Right atrium auricular region (tissue), 2 donors: ENCODE data around the gene OR3A2. TPM values are rescaled to one million over a fixed set of nuclear protein-coding genes. Genes with fewer than 3 reads are reported as not detected.
"Not testable (repeated sequence)": the region's sequence is repeated elsewhere in the genome, so short reads cannot be mapped to it uniquely, and the experiment has no call there.

ENCODE experiments used
- DNase-seq: peaks from one replicate; pipeline ENCODE4 v3.0.0-alpha.2; 2019; ENCODE audit warnings: low spot score
- H3K27ac ChIP-seq, 2 donors: fragments of 200-600 bp; sonication (generic); 1 replicate in 1 of 2; 2 replicates in 1 of 2; pipeline ENCODE4 v1.5.1; 2016 to 2019
- H3K27me3 ChIP-seq, 2 donors: fragments of 200-600 bp; sonication (generic); one replicate each; pipeline versions ENCODE4 v1.5.1 to v1.6.0; 2017 to 2019
- H3K36me3 ChIP-seq: fragments of 200-600 bp; sonication (generic); one replicate; pipeline ENCODE4 v1.5.1; 2016
- H3K4me1 ChIP-seq, 2 donors: fragments of 200-600 bp; sonication (generic); one replicate each; pipeline versions ENCODE4 v1.5.1 to v1.6.0; 2017 to 2019
- H3K4me3 ChIP-seq, 2 donors: fragments of 200-600 bp; sonication (generic); 1 replicate in 1 of 2; 2 replicates in 1 of 2; pipeline ENCODE4 v1.5.1; 2017 to 2019; ENCODE audit warnings: mild to moderate bottlenecking in 1 of 2, moderate library complexity in 1 of 2
- H3K9me3 ChIP-seq, 2 donors: fragments of 200-600 bp; sonication (generic); one replicate each; pipeline ENCODE4 v1.5.1; 2019
- total RNA-seq, 2 donors: library from RNA; depleted of rRNA; stranded (reverse); fragments of >200 nt; gene quantifications; one replicate each; pipeline ENCODE4 v1.1.0, GENCODE V29; 2016
- TF ChIP-seq, protein P1 (sequence below), 2 donors: fragments of 200-600 bp; sonication (generic); IDR thresholded peaks; one replicate each; pipeline ENCODE4 v1.5.1; 2019; ENCODE audit warnings: antibody characterized with exemption in 2 of 2

OR3A2 gene
- total RNA-seq: under 1 TPM in 1 of 2 donors, not detected in 1; 0.51 TPM

DNA sequence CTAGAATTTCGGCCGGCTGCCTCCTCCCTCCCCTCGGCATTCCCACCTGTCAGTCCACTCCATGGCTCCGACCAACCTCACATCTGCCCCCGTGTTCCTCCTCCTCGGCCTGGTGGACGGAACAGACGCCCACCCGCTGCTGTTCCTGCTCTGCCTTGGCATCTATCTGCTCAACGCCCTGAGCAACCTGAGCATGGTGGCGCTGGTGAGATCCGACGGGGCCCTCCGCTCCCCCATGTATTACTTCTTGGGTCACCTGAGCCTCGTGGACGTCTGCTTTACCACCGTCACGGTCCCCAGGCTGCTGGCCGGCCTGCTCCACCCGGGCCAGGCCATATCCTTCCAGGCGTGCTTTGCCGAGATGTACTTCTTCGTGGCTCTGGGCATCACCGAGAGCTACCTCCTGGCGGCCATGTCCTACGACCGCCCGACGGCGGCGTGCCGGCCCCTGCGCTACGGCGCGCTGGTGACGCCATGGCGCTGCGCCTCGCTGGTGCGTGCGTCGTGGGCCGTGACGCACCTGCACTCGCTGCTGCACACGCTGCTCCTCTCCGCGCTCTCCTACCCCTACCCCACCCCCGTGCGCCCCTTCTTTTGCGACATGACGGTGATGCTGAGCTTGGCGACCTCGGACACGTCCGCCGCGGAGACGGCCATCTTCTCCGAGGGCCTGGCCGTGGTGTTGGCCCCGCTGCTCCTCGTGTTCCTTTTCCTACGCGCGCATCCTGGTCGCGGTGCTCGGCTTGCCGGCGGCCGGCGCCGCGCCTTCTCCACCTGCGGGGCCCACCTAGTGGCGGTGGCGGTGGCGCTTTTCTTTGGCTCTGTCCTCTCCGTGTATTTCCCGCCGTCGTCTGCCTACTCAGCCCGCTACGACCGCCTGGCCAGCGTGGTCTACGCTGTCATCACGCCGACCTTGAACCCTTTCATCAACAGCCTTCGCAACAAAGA lies at the start of gene OR3A2:
Gene OR3A2, minus strand, starts transcription at position 440 of the 948 bp plus-strand sequence.
- TF ChIP-seq, protein P1, sequence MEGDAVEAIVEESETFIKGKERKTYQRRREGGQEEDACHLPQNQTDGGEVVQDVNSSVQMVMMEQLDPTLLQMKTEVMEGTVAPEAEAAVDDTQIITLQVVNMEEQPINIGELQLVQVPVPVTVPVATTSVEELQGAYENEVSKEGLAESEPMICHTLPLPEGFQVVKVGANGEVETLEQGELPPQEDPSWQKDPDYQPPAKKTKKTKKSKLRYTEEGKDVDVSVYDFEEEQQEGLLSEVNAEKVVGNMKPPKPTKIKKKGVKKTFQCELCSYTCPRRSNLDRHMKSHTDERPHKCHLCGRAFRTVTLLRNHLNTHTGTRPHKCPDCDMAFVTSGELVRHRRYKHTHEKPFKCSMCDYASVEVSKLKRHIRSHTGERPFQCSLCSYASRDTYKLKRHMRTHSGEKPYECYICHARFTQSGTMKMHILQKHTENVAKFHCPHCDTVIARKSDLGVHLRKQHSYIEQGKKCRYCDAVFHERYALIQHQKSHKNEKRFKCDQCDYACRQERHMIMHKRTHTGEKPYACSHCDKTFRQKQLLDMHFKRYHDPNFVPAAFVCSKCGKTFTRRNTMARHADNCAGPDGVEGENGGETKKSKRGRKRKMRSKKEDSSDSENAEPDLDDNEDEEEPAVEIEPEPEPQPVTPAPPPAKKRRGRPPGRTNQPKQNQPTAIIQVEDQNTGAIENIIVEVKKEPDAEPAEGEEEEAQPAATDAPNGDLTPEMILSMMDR (IDR thresholded peaks at IDR 0.05): no peak
- H3K9me3 ChIP-seq: peaks cover 0 to 9% of the 10 kb centered on the region in 2 donors
- DNase-seq: no peak
- no peaks in the 10 kb centered on the region for H3K36me3 ChIP-seq
- H3K27me3 ChIP-seq: no peaks in the 10 kb centered on the region
- no peak within 1 kb of the TSS for H3K27ac ChIP-seq
- H3K4me3 ChIP-seq: no peak within 1 kb of the TSS
- no peaks in the 10 kb centered on the region for H3K4me1 ChIP-seq

DNA sequence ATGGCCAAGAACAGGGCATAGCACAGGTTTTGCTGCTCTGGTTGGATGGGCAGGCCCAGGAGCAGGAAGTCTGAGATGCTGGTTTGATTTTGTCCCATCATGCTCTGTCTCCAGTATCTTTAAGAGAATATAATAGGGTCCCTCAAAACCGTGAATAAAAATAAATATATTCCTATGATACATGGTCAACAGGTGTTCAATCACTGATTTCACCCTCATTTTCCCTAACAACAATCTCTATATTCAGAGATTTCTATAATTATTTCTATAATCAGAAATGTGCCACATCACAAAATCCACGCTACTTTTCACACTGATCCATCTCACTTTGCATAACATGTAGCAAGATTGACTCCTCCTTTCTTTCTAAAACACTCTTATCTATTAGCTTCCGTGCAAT lies 47.6 kb upstream of the OR3A2 start, which contains the start of gene OR1E2:
Gene OR1E2, minus strand, starts transcription at position 101 of the 400 bp plus-strand sequence. Its CDS starts 0 bp downstream, at position 101.
- H3K4me3 ChIP-seq: no peak within 1 kb of the TSS
- TF ChIP-seq, protein P1 (IDR thresholded peaks at IDR 0.05): no peak
- H3K27me3 ChIP-seq: no peaks in the 10 kb centered on the region
- no peaks in the 10 kb centered on the region for H3K36me3 ChIP-seq
- no peaks in the 10 kb centered on the region for H3K4me1 ChIP-seq
- H3K9me3 ChIP-seq: no peaks in the 10 kb centered on the region
- DNase-seq: no peak
- H3K27ac ChIP-seq: no peak within 1 kb of the TSS

DNA sequence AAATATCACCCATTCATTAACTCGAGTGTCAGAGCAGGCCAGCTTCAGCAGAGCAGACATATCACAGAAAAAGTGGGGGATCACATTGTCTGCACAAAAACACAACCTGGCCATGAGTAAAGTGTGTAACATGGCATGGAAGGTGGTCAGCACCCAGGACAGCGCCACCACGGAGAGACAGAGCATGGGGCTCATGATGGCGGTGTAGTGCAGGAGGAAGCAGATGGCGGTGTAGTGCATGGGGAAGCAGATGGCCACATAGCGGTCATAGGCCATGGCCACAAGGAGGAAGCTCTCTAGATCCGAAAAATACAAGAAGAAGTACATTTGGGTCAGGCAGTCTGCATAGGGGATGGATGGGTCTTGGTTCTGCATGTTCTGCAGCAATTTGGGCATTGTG lies 47.1 kb upstream of the OR3A2 start:
- H3K27me3 ChIP-seq, H3K27ac ChIP-seq, H3K4me1 ChIP-seq, DNase-seq, H3K9me3 ChIP-seq, H3K36me3 ChIP-seq, H3K4me3 ChIP-seq: not testable (repeated sequence)

DNA sequence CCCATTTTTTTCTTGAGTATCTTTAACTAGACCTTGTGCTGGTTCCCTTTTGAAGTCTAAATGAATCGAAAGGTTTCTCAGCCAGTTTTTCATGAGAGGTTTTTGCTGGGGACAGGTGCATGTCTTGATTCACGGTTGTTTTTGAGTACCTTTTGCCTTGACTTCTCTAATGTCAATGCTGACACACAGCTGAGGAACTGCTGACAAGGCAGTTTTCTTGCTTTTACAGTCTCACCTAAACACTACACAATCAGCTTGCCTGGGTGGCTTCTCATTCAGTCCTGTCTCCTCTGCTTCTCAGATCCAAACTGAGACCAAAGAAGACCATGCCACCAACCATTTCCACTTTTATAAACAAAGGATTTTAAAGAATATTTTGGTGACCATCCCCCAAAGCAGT lies 32.1 kb upstream of the OR3A2 start:
- no peak overlapping the region for H3K4me3 ChIP-seq
- no peaks in the 10 kb centered on the region for H3K36me3 ChIP-seq
- H3K9me3 ChIP-seq: peaks cover 0 to 5% of the 10 kb centered on the region in 2 donors
- H3K27me3 ChIP-seq: no peaks in the 10 kb centered on the region
- DNase-seq: no peak
- H3K4me1 ChIP-seq: no peaks in the 10 kb centered on the region
- no peak overlapping the region for H3K27ac ChIP-seq
- TF ChIP-seq, protein P1 (IDR thresholded peaks at IDR 0.05): no peak

DNA sequence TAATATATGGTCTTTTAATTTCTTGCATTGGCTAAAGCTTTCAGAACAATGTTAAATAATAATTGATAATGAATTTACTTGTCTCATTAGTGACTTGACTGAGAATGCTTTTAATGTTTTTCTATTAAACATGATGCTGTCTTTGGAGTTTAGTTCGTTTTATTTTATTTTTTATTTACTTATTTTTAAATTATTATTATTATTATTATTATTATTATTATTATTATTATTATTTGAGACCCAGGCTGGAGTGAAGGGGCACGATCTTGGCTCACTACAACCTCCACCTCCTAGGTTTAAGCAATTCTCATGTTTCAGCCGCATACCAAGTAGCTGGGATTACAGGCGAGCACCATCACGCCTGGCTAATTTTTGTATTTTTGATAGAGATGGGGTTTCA lies 29.5 kb upstream of the OR3A2 start:
- Histone ChIP-seq H3K4me3 (no peak overlapping the region), H3K36me3 (no peaks in the 10 kb centered on the region), H3K4me1 (no peaks in the 10 kb centered on the region), H3K27ac (no peak overlapping the region), H3K27me3 (no peaks in the 10 kb centered on the region), H3K9me3 (peaks cover 0 to 5% of the 10 kb centered on the region in 2 donors)
- TF ChIP-seq, protein P1 (IDR thresholded peaks at IDR 0.05): no peak
- DNase-seq: no peak

DNA sequence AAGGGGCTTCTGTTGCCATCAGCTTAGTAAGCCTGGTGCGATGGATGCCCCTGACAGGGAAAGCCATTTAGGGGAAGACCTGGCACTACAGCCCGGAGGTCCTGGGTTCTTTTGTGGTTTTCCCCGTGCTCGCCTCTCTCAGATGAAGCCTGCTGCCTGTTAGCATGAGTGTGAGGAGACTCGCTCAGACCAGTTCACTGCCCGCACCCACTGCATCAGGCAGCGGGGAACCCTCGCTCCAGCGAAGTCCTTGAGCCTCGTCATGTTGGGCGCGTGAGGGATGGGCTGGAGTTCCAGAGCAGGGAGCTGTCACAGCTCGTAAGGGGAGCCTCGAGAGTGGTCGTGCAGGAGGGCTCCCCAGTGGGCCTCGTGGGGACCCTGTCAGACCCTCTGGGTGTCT lies 26.1 kb upstream of the OR3A2 start:
- H3K9me3 ChIP-seq: peaks cover 0 to 16% of the 10 kb centered on the region in 2 donors
- not testable (repeated sequence) for H3K4me3 ChIP-seq, H3K4me1 ChIP-seq, H3K27me3 ChIP-seq, DNase-seq, H3K27ac ChIP-seq, H3K36me3 ChIP-seq
